Activated naive CD4-positive, alpha-beta T cell treated with anti-CD3 and anti-CD28 coated beads, Interleukin-2, amount 10 ng/mL, durations not matched to agents 7 days and 5 days (primary cell): ENCODE data around the gene TNFAIP3.

Source experiments
- CTCF ChIA-PET: fragments of 350-600 bp; sonication (Branson Sonifier 250); formaldehyde crosslinking; loops from one replicate; lab custom pipeline; 2021; ENCODE audit warnings: antibody characterized with exemption; lab: Charles Lee
- DNase-seq: peaks from one replicate; pipeline ENCODE4 v3.0.0-alpha.2; 2020
- H3K27ac Mint-ChIP-seq: one replicate; pipeline ENCODE4 v1.8.0; 2021; ENCODE audit warnings: mild to moderate bottlenecking, moderate library complexity, mixed read lengths
- H3K27me3 Mint-ChIP-seq: one replicate; pipeline ENCODE4 v1.8.0; 2021; ENCODE audit warnings: mild to moderate bottlenecking, mixed read lengths
- H3K36me3 Mint-ChIP-seq: one replicate; pipeline ENCODE4 v1.8.0; 2021; ENCODE audit warnings: mixed read lengths
- H3K4me1 Mint-ChIP-seq: one replicate; pipeline ENCODE4 v1.8.0; 2021; ENCODE audit warnings: mixed read lengths
- H3K4me3 Mint-ChIP-seq: one replicate; pipeline ENCODE4 v1.8.0; 2021; ENCODE audit warnings: mild to moderate bottlenecking, moderate library complexity, mixed read lengths
- H3K9me3 Mint-ChIP-seq: one replicate; pipeline ENCODE4 v1.8.0; 2021; ENCODE audit warnings: mixed read lengths

Gene TNFAIP3

DNA sequence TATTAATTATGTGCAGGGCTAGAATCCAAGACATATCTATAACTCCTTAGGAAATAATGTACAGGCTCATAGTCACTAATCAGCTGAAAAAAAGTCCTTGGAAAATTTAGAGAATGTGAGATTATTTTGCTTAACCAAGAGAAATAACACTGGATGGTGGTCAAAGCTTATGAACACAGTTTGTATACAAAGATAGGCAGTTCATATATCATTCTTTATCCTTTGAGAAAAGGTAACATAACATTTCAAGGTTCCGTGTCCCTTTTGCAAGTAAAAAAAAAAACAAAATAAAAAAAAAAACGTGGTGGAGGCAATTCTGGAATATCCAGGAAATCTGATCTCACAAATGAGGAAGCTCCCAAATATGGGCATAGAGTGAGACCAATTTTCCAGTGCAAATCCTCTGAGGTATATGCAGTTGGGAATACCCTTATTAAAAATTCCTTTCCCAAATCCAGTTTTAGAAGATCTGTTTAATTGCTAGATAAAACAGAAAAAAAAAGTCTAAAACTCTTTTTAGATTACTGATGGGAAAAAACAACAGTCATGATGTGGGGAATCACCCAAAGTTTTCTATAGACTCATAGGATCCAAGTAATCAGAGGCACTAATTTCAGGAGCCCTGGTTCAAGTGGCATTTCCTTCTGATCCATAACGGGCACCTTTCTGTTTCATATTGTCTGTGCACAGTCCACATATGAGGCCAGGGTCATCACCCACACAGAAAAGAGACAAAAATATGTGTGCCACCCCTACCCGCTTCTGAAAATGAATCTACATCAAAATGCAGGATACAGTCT, 17.7 kb upstream of the TNFAIP3 start:
- no peak for DNase-seq
- Mint-ChIP-seq H3K9me3 (no peaks in the 10 kb centered on the region), H3K4me1 (no peaks in the 10 kb centered on the region), H3K27me3 (no peaks in the 10 kb centered on the region), H3K27ac (no peak overlapping the region), H3K36me3 (no peaks in the 10 kb centered on the region), H3K4me3 (no peak overlapping the region)
- CTCF ChIA-PET, result no interaction called here

DNA sequence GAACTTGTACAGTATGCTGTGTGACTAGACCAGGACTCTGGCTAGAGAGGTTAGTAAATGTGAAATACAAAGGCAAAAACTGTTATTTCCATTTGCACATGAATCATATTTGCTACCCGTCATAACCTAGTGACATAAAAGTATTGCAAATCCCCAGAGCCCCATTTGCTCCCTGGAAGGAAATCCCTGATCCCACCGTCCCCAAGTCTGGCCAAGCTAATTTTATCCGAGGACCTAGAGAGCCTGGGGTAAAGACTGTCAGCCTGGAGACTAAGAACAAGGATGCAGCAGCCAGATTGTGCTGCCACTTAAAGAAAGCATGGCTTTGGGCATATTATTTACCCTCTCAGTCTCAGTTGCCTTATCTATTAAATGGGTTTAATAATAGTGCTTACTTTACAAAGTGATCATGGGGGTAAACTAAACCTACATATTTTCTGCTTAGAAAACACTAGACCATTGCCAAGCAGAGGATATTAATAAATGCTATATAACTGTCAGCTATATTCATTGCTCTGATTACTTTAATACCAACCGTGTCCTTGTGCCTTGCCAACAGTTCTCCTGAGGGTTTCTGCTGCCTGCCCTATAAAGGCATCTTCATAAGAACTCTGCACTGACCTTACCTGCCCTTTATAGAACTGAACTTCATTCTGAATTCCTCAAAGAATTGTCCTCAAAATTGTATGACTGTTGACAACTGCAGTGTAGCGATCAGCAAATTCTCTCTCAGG, 16.9 kb upstream of the TNFAIP3 start:
- DNase-seq, result no peak
- Mint-ChIP-seq H3K27ac (no peak overlapping the region), H3K4me1 (no peaks in the 10 kb centered on the region), H3K9me3 (no peaks in the 10 kb centered on the region), H3K27me3 (no peaks in the 10 kb centered on the region), H3K4me3 (no peak overlapping the region), H3K36me3 (no peaks in the 10 kb centered on the region)
- CTCF ChIA-PET, result no interaction called here

DNA sequence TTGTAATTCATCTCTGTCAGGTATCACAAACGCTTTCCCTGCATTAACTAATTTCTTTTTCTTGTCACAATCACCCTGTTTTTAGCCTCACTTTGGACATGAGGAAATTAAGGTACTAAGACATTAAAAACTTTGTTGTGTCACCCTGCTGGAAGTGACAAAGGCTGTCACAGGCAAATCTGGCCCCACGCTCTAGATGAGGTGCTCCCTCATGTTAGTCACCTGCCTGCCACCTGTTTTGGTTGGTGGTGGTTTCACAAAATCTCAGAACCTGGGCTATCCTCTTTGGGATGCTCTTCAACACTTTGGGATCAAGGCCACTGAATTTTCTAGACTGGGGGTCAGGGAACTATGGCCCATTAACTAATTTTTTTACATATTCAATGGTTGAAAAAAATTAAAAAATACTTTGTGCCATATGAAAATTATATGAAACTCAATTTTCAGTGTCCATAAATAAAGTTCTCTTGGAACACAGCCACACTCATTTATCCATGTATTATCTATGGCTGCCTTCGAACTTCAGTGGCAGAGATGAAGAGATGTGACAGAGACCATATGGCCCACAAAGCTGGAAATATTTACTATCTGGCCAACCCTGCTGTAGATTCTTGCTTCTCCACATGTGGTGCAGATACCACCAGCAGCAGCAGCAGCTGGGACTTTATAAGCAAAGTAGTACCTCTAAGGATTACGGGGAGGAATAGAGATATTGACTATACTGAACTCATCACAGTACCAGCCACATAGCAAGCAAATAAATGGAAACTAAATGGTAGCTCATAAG, 16.1 kb upstream of the TNFAIP3 start:
- H3K4me1 Mint-ChIP-seq, result no peaks in the 10 kb centered on the region
- no peak overlapping the region for H3K4me3 Mint-ChIP-seq
- H3K36me3 Mint-ChIP-seq, result peaks cover 3% of the 10 kb centered on the region
- CTCF ChIA-PET, result interaction anchor here (0.9 kb wide), 1 partner anchor 27 kb away, joined by 3 read pairs; no protein-coding TSS in a partner anchor
- no peaks in the 10 kb centered on the region for H3K27me3 Mint-ChIP-seq
- no peak for DNase-seq
- H3K27ac Mint-ChIP-seq, result no peak overlapping the region
- H3K9me3 Mint-ChIP-seq, result no peaks in the 10 kb centered on the region

DNA sequence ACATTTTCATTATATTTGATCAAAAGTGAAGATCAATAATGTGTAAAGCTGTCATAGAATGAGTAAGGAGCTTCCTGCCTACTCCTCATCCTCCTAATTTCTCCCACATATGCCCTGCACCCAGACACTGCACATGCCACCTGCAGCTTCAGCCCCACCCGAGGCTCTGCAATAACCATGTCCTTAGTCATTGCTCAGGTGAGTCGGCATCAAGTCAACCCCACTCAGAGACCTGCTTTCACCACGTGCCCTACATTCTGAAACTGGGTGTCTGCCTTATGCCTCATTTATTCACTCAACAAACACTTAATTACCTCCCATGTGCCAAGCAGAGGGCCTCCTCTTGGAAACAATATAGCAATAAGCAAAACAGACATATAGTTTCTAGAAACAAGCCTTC, 15.4 kb upstream of the TNFAIP3 start:
- H3K27ac Mint-ChIP-seq, result no peak overlapping the region
- peaks cover 6% of the 10 kb centered on the region for H3K36me3 Mint-ChIP-seq
- no peaks in the 10 kb centered on the region for H3K4me1 Mint-ChIP-seq
- CTCF ChIA-PET, result interaction anchor here (0.9 kb wide), 1 partner anchor 27 kb away, joined by 3 read pairs; no protein-coding TSS in a partner anchor
- H3K27me3 Mint-ChIP-seq, result no peaks in the 10 kb centered on the region
- no peaks in the 10 kb centered on the region for H3K9me3 Mint-ChIP-seq
- no peak overlapping the region for H3K4me3 Mint-ChIP-seq
- no peak for DNase-seq

DNA sequence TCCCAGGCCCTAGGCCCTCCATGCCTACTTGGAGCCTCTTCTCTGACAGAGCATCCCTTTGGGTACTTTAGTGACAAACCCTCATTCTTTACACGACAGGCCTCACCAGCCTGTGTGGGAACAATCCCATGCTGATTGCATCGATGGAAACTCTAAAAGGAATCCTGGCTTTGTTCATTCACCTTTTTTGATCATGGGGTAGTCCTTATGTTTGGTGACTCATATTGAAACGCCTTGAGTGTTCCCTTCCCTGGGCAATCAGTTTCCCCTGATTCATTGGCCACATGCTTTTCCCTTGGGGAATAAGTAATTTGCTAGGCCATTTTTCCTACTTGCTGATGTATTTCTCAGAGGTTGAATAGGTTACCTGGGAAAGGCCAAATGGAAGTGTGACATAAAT, 14.7 kb upstream of the TNFAIP3 start:
- Mint-ChIP-seq H3K27me3 (no peaks in the 10 kb centered on the region), H3K27ac (no peak overlapping the region), H3K9me3 (no peaks in the 10 kb centered on the region), H3K4me3 (no peak overlapping the region), H3K4me1 (no peaks in the 10 kb centered on the region), H3K36me3 (peaks cover 6% of the 10 kb centered on the region)
- CTCF ChIA-PET, result interaction anchor here (0.9 kb wide), 1 partner anchor 19 kb away, joined by 3 read pairs; no protein-coding TSS in a partner anchor
- DNase-seq, result no peak

DNA sequence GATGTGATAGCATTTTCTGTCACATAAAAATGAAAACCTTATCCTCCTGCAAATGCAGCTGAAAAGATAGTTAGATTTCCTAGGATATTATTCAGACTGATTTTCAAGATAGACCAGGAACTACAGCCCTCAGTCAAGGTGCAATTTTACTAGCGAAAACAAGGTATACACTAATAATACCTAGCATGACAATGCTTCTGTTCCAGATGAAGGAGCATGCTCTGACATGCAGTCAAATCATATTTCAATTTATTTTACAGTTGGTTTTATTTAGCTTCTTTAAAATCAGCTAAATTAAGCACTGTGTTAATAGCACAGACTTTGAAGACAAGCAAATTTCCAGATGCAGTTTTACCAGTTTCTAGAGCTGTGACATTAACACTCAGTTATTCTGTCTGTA, 14.2 kb upstream of the TNFAIP3 start:
- Mint-ChIP-seq H3K4me1 (no peaks in the 10 kb centered on the region), H3K9me3 (no peaks in the 10 kb centered on the region), H3K27me3 (no peaks in the 10 kb centered on the region), H3K36me3 (peaks cover 10% of the 10 kb centered on the region), H3K27ac (no peak overlapping the region), H3K4me3 (no peak overlapping the region)
- no peak for DNase-seq
- CTCF ChIA-PET, result interaction anchor here (0.7 to 0.9 kb wide), 2 partner anchors 13 to 20 kb away, joined by 3 read pairs; no protein-coding TSS in a partner anchor

DNA sequence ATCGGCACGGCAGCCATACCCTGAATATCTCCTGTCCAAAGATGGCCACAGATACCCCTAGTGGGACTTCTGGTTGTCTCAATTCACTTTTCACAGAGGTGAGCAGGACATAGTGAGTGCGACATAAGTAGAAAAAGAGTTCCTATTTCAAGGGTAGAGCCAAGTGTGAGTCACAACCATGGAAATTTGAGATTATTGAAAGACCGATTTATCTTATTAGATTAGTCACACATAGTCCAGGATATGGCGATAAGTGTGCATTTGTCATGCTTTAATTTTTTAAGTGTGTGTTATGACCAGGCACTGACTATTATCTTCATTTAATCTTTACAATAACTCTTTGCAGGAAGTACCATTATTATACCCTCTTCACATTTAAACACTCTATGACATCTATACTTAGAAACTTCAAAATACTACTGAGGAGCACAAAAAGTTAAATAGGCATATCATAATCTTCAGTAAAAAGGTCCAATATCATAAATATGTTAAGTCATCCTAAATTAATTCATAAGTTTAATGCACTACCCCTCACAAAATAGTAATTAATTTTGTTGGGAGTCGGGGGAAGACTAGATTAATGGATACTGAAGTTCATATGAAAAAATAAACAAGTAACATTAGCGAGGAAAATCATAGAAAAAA, 13.4 kb upstream of the TNFAIP3 start:
- peaks cover 11% of the 10 kb centered on the region for H3K36me3 Mint-ChIP-seq
- CTCF ChIA-PET, result interaction anchor here (0.7 to 0.9 kb wide), 2 partner anchors 12 to 21 kb away, joined by 3 read pairs; no protein-coding TSS in a partner anchor
- DNase-seq, result no peak

DNA sequence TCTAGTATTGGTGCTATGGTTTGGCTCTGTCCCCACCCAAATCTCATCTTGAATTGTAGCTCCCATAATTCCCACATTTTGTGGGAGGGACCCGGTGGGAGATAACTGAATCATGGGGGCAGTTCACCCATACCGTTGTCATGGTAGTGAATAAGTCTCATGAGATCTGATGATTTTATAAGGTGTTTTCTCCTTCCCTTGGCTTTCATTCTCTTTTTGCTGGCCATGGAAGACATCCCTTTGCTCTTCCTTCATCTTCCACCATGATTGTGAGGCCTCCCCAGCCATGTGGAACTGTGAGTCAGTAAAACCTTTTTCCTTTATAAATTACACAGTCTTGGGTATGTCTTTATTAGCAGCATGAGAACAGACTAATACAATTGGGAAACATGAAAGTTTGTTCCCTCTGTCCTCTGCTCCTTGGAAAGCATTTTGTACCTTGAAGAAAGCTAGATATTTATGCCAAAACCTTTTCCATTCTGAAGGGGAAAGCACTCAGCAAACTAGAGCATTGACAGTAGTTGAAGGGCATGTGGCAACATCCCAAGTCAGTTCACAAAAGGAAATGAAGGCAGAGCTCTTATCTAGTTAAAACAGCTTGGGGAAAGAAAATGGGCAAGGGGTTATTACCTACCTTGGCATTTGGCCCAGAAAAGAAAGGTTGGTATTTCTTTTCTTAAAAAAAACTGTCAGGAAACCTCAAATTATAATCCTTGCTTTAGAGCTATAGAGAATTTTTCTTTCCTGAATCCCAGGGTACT, 10.7 kb upstream of the TNFAIP3 start:
- peaks cover under 1% of the 10 kb centered on the region for H3K4me1 Mint-ChIP-seq
- no peak overlapping the region for H3K27ac Mint-ChIP-seq
- no peaks in the 10 kb centered on the region for H3K9me3 Mint-ChIP-seq
- no peaks in the 10 kb centered on the region for H3K27me3 Mint-ChIP-seq
- CTCF ChIA-PET, result interaction anchor here (0.8 kb wide), 1 partner anchor 123 kb away, joined by 3 read pairs; no protein-coding TSS in a partner anchor
- no peak overlapping the region for H3K4me3 Mint-ChIP-seq
- peaks cover 11% of the 10 kb centered on the region for H3K36me3 Mint-ChIP-seq
- no peak for DNase-seq

More for the DNA sequence above, 13.4 kb upstream of the TNFAIP3 start:
- Mint-ChIP-seq H3K9me3 (no peaks in the 10 kb centered on the region), H3K4me3 (no peak overlapping the region), H3K27me3 (no peaks in the 10 kb centered on the region), H3K27ac (no peak overlapping the region), H3K4me1 (no peaks in the 10 kb centered on the region)

DNA sequence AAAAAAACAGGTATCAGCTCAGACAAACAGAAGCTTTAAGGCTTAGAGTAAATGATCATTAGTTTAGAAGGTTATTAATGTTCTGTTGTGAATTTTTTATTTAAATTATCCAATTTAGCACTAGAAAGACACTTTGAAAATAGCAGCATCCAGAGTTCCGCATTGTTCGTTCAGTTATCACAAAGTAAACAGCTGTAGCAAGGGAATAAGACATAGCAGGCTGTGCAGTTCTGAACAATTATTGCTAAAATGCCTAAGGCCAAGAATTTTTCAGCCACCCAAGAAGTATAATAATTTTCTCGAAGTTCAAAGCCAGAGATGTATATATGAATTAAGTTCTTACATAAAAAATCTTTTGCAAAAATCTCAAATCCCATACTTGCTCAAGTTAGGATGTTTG, 8.0 kb upstream of the TNFAIP3 start:
- DNase-seq, result no peak
- Mint-ChIP-seq H3K36me3 (peaks cover 11% of the 10 kb centered on the region), H3K4me1 (peaks cover 7% of the 10 kb centered on the region), H3K9me3 (no peaks in the 10 kb centered on the region), H3K27ac (no peak overlapping the region), H3K4me3 (no peak overlapping the region), H3K27me3 (no peaks in the 10 kb centered on the region)
- CTCF ChIA-PET, result interaction anchor here (1.1 kb wide), 1 partner anchor 100 kb away, joined by 4 read pairs; no protein-coding TSS in a partner anchor

DNA sequence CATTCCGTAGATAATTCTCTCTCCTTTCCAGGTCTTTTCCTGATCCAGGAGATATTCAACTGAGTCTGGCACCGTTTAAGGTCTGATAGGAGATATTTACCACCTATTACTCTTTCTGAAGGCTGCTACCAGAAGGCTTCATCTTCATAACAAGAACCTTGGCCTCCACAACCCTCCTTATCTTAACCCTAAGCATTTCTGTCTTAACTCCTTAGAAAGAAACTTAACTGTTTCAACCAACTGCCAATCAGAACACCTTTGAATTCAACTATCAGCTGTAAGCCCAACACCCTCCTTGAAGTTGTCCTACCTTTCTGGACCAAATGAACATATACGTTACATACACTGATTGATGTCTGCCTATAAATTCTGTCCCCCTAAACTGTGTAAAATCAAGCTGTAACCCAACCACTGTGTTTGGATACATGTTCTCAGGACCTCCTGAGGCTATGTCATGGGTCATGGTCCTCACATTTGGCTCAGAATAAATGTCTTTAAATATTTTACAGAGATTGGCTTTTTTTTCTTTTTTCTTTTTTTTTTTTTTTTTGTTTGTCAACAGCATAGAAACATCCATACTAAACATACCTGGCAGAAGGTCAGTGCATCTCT, 6.6 kb upstream of the TNFAIP3 start:
- H3K4me1 Mint-ChIP-seq, result peaks cover 7% of the 10 kb centered on the region
- no peak overlapping the region for H3K27ac Mint-ChIP-seq
- no peaks in the 10 kb centered on the region for H3K9me3 Mint-ChIP-seq
- H3K36me3 Mint-ChIP-seq, result peaks cover 12% of the 10 kb centered on the region
- DNase-seq, result no peak
- H3K4me3 Mint-ChIP-seq, result no peak overlapping the region
- no peaks in the 10 kb centered on the region for H3K27me3 Mint-ChIP-seq
- CTCF ChIA-PET, result interaction anchor here (12.2 kb wide), 1 partner anchor 66 kb away, joined by 201 read pairs; no protein-coding TSS in a partner anchor

DNA sequence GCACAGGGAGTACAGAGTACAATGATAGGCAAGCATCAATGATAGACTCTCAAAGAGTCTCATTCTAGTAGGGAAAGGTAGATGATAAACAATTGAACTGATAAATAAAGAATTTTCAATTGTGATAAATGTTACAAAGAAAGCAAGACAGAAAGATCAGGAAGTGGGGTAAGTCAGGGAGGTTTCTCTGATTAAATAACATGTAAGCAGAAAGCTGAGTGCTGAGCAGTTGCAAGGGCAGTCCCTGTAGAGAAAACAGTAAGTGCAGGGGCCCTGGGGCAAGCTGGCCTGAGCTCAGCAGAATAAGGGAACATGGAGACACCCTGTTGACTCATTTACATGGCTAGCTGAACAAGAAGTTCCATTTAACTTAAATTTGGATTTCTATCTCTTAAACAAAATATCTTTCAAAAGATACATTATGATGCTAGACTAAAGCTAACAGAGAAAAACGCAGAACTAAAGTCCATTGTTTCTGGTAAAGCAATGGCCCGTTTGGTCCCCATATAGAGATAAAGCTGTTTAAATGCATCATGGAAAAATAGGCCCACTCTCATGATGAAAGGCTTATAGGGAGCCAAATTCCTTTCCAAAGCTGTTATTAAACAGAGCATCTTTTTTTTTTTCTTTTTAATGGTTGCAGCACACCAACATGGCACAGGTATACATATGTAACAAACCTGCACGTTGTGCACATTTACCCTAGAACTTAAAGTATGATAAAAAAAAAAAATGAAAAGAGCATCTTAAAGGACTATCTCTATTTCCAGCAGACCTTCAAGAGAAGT, 5.3 kb upstream of the TNFAIP3 start:
- Mint-ChIP-seq H3K27ac (no peak overlapping the region), H3K4me1 (peaks cover 19% of the 10 kb centered on the region), H3K4me3 (no peak overlapping the region), H3K9me3 (no peaks in the 10 kb centered on the region), H3K27me3 (no peaks in the 10 kb centered on the region), H3K36me3 (peaks cover 6% of the 10 kb centered on the region)
- no peak for DNase-seq
- CTCF ChIA-PET, result interaction anchor here (0.6 to 12.2 kb wide), 3 partner anchors 67 to 243 kb away, joined by 3 to 201 read pairs (median 3); no protein-coding TSS in a partner anchor
